WTC11 (cell line): ENCODE results near the gene PLCE1. TPM values are rescaled to one million over a fixed set of nuclear protein-coding genes. Genes with fewer than 3 reads are reported as not detected.
A peak's percentile ranks its signal among the peaks of the same experiment; 100 is the strongest.

Experiments used
- ATAC-seq: fragments of 200-7000 bp; cut with Tn5 transposase; 2 replicates; pipeline ENCODE4 v1.10.0; 2021; ENCODE audit warnings: mild to moderate bottlenecking, moderate library complexity
- CTCF ChIA-PET: fragments of 300-600 bp; sonication (Branson Sonifier 250); formaldehyde crosslinking; loops from one replicate; lab custom pipeline; 2021; ENCODE audit warnings: antibody characterized with exemption; lab: Charles Lee
- POLR2A ChIA-PET: fragments of 350-600 bp; sonication (Branson Sonifier 250); formaldehyde crosslinking; loops from one replicate; lab custom pipeline; 2021; ENCODE audit warnings: antibody characterized with exemption; lab: Charles Lee
- DNase-seq: peaks from one replicate; pipeline ENCODE4 v3.0.0; 2021; ENCODE audit warnings: low spot score
- H3K27ac Mint-ChIP-seq: 2 replicates; pipeline ENCODE4 v1.8.0; 2021; ENCODE audit warnings: mixed read lengths
- H3K27me3 Mint-ChIP-seq: 2 replicates; pipeline ENCODE4 v1.8.0; 2021; ENCODE audit warnings: low read depth, mild to moderate bottlenecking, moderate library complexity, mixed read lengths
- H3K36me3 Mint-ChIP-seq: 2 replicates; pipeline ENCODE4 v1.8.0; 2021; ENCODE audit warnings: mixed read lengths
- H3K4me1 Mint-ChIP-seq: 2 replicates; pipeline ENCODE4 v1.8.0; 2022; ENCODE audit warnings: mixed read lengths
- H3K4me3 Mint-ChIP-seq: 2 replicates; pipeline ENCODE4 v1.8.0; 2021; ENCODE audit warnings: mild to moderate bottlenecking, moderate library complexity, mixed read lengths
- H3K9me3 Mint-ChIP-seq: 2 replicates; pipeline ENCODE4 v1.8.0; 2021; ENCODE audit warnings: mixed read lengths
- CBFB ChIP-seq: sonication (generic); formaldehyde crosslinking; IDR thresholded peaks from 2 replicates; pipeline ENCODE4 v1.8.1; 2022; ENCODE audit warnings: mild to moderate bottlenecking, low read depth, missing genetic modification reagents
- CTCF ChIP-seq: fragments of 200-600 bp; IDR thresholded peaks from 2 replicates; pipeline ENCODE4 v1.8.0; 2022; ENCODE audit warnings: antibody characterized with exemption
- E2F5 ChIP-seq: sonication (generic); formaldehyde crosslinking; IDR thresholded peaks from 2 replicates; pipeline ENCODE4 v1.8.1; 2022; ENCODE audit warnings: mild to moderate bottlenecking, moderate library complexity, missing genetic modification reagents
- ELF4 ChIP-seq: sonication (generic); formaldehyde crosslinking; IDR thresholded peaks from 2 replicates; pipeline ENCODE4 v1.8.1; 2022; ENCODE audit warnings: low read depth, mild to moderate bottlenecking, moderate library complexity, missing genetic modification reagents
- ESRRA ChIP-seq: sonication (generic); formaldehyde crosslinking; IDR thresholded peaks from 2 replicates; pipeline ENCODE4 v1.8.1; 2022; ENCODE audit warnings: mild to moderate bottlenecking, missing genetic modification reagents, borderline replicate concordance
- JAZF1 ChIP-seq: fragments of 250-450 bp; sonication (Bioruptor Pico); IDR thresholded peaks from 2 replicates; pipeline ENCODE4 v1.9.0; 2021; ENCODE audit warnings: moderate library complexity, mild to moderate bottlenecking, inconsistent platforms
- MXD4 ChIP-seq: fragments of 250-450 bp; sonication (Bioruptor Pico); IDR thresholded peaks from 2 replicates; pipeline ENCODE4 v1.8.0; 2021; ENCODE audit warnings: mild to moderate bottlenecking, moderate library complexity, borderline replicate concordance
- MYBL2 ChIP-seq: sonication (generic); formaldehyde crosslinking; IDR thresholded peaks from 2 replicates; pipeline ENCODE4 v1.8.1; 2023; ENCODE audit warnings: mild to moderate bottlenecking, moderate library complexity, missing genetic modification reagents
- NFE2L1 ChIP-seq: sonication (generic); formaldehyde crosslinking; IDR thresholded peaks from 2 replicates; pipeline ENCODE4 v1.8.1; 2023; ENCODE audit warnings: missing genetic modification reagents
- SMAD3 ChIP-seq: sonication (generic); formaldehyde crosslinking; IDR thresholded peaks from 2 replicates; pipeline ENCODE4 v1.8.0; 2022; ENCODE audit warnings: missing genetic modification reagents, mild to moderate bottlenecking, borderline replicate concordance
- TCF7 ChIP-seq: sonication (generic); formaldehyde crosslinking; IDR thresholded peaks from 2 replicates; pipeline ENCODE4 v1.8.0; 2022; ENCODE audit warnings: mild to moderate bottlenecking, low read depth, missing genetic modification reagents, moderate library complexity
- USF2 ChIP-seq: sonication (generic); formaldehyde crosslinking; IDR thresholded peaks from 2 replicates; pipeline ENCODE4 v1.8.1; 2023; ENCODE audit warnings: mild to moderate bottlenecking, missing genetic modification reagents, moderate library complexity
- ZNF281 ChIP-seq: sonication (generic); formaldehyde crosslinking; IDR thresholded peaks from 2 replicates; pipeline ENCODE4 v1.8.0; 2023; ENCODE audit warnings: mild to moderate bottlenecking, missing genetic modification reagents
- ZNF317 ChIP-seq: sonication (generic); formaldehyde crosslinking; IDR thresholded peaks from 2 replicates; pipeline ENCODE4 v1.8.1; 2023; ENCODE audit warnings: low read depth, mild to moderate bottlenecking, moderate library complexity, missing genetic modification reagents, borderline replicate concordance
- total RNA-seq: library from RNA; stranded (reverse); gene quantifications from 3 replicates; pipeline ENCODE4 v1.2.3, GENCODE V29; 2021
- TF ChIP-seq, protein P1 (sequence below): sonication (generic); formaldehyde crosslinking; IDR thresholded peaks from 2 replicates; pipeline ENCODE4 v1.8.1; 2023; ENCODE audit warnings: mild to moderate bottlenecking, missing genetic modification reagents

Gene PLCE1
- total RNA-seq, 1 experiment from 2014 or later = 0.11 TPM

- TF ChIP-seq NFE2L1 (CRISPR knock-in tag) = no peak
- TF ChIP-seq, protein P1, sequence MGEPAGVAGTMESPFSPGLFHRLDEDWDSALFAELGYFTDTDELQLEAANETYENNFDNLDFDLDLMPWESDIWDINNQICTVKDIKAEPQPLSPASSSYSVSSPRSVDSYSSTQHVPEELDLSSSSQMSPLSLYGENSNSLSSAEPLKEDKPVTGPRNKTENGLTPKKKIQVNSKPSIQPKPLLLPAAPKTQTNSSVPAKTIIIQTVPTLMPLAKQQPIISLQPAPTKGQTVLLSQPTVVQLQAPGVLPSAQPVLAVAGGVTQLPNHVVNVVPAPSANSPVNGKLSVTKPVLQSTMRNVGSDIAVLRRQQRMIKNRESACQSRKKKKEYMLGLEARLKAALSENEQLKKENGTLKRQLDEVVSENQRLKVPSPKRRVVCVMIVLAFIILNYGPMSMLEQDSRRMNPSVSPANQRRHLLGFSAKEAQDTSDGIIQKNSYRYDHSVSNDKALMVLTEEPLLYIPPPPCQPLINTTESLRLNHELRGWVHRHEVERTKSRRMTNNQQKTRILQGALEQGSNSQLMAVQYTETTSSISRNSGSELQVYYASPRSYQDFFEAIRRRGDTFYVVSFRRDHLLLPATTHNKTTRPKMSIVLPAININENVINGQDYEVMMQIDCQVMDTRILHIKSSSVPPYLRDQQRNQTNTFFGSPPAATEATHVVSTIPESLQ (CRISPR knock-in tag) = no peak
- TF ChIP-seq E2F5 (CRISPR knock-in tag) = no peak
- no peak for TF ChIP-seq TCF7 (CRISPR knock-in tag)
- no peak for TF ChIP-seq SMAD3 (CRISPR knock-in tag)
- no peak for TF ChIP-seq USF2 (CRISPR knock-in tag)
- no peak for TF ChIP-seq MXD4 (CRISPR knock-in tag)
- TF ChIP-seq ZNF317 = no peak
- TF ChIP-seq CTCF = no peak
- no peak for TF ChIP-seq MYBL2
- TF ChIP-seq CBFB (CRISPR knock-in tag) = no peak
- no peak for TF ChIP-seq JAZF1 (CRISPR knock-in tag)
These were observed 20.6 kb downstream of the PLCE1 start (continued) for GRCh38 chr10:94014304-94014703.

DNA sequence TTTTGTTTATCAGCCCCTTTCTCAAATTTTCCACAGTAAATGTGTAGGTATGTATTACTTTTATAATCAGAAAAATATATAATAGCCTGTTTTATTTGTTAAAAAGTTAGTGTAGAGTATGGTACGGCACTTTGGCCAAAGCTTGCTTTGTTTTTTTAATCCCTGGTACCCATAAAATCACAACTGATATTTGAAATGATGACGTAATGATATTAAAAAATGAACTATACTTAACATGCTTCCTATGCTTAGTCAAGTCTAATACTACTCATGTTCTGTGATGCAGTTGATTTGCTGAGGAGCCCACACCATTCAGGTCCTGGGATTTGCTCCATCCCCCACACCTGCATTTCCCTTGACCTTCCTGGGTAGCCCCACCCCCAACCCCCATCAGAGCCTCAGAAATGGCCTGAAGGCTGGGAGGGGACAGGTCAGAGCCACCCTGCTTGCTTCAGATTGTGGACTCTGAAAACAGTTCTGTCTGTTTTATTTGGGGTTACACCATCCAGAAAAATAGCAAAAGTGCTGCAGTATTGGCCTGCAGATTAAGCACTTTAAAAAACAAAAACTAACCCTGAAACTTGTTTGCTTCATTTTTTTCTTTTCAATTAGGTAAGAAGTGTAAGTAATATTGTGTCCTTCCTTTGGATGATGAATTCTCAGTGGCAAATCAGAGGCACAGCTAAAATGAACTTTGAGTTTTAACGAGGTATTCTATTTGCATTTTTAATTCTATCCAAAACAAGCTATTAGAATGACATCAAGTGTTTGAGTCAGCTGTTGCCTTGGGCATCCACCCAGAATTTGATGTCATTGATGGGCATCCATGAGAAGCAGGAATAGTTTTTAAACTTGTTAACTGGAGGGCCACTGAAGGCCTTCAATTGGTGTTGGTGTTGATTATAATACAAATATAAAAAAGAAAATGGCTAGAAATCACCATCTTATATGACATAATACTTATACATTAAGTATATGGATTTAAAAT, 23.3 kb downstream of the PLCE1 start:
- H3K4me1 Mint-ChIP-seq = peaks cover 13% of the 10 kb centered on the region
- CTCF ChIA-PET = no interaction called here
- no peak for TF ChIP-seq ESRRA (CRISPR knock-in tag)
- TF ChIP-seq ELF4 = no peak
- 0 out of 2 replicates have a peak, but pooled peaks have one; percentile 47 for TF ChIP-seq ZNF281 (CRISPR knock-in tag)
- TF ChIP-seq, all 79 proteins: peak for 1
- H3K36me3 Mint-ChIP-seq = no peaks in the 10 kb centered on the region
- H3K27me3 Mint-ChIP-seq = peaks cover 2% of the 10 kb centered on the region; the same call in 1 of the 2 replicates
- ATAC-seq (peak; percentile 99), DNase-seq (peak; percentile 52)
- no peak overlapping the region for H3K4me3 Mint-ChIP-seq
- no peaks in the 10 kb centered on the region for H3K9me3 Mint-ChIP-seq
- POLR2A ChIA-PET = no interaction called here
- no peak overlapping the region for H3K27ac Mint-ChIP-seq
